CD4-positive, alpha-beta T cell treated with Interferon alpha-2 for 1 hour (primary cell): ENCODE measurements around the gene ZP4.
"Not testable (repeated sequence)": the region's sequence is repeated elsewhere in the genome, so short reads cannot be mapped to it uniquely, and the experiment has no call there.

Experiments
- DNase-seq, 2 donors: peaks; one replicate each; pipeline ENCODE4 v3.0.0-alpha.2; 2020 to 2022

ZP4 gene

DNA sequence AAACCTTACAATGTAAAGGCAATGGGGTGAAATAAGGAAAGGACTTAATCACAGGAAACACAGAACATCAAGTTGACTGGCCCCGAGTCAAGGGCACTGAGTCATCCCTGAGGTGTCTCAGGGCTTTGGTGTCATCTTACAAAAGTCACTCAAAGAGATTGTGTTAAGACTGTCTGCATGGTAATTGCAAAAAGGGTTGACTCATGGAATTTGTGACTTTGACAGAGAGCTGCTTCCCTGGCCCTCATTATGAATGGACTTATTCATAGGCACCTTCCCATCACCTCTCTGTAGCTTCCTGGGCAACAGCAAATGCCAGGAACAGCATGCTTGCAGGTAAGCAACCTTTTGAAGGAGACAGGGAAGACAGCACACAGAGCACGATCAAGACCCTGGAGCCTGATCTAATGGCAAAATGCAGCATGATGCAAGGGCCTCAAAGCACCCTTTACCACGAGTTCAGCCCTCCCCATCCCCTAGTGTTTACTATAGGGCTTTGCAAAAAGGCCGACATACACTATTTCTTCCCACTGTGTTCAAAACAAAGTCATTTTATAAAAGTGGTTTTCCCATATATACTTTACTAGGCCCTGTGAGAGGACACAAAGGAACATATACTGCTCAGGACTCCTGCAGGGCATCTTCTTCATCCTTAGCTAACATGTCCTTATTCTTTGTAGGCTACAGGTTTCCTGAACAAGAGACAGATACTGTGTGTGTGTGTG is 17.1 kb downstream of the ZP4 start:
- DNase-seq = no peak

DNA sequence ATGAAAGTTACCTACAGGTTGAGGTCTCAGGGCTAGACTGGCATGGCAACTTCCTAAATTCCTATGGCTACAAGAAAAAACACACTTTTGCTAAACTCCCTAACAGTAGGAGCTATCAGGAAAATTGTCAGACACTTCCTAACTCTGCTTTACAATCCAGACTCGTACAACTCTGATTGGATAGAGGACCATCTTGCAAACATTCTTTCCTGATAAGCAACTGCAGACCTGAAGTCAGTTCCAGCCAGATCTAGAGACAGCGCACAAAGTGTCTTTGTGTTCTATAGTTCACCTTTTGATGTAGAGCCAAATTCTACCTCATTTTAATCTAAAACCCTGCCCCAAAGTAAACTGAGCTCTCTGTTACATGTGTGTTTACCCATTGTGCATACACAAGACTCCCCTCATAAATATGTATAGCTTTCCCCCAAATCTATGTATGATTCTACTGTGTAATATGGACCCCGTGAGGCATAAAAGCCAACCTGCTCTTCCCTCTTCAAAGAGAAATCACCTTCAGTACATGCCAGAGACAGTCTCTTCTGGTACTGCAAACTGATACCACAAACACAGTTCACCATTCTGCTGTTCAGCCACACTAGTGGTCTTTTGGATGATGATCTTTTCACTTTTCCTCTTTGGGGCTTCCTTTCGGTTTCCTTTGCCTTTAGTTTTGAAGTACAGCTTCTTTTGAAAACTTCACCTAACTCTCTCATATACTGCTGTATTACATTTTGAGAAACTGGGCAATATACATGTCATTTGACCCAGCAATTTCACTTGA is 21.7 kb downstream of the ZP4 start:
- DNase-seq = no peak

DNA sequence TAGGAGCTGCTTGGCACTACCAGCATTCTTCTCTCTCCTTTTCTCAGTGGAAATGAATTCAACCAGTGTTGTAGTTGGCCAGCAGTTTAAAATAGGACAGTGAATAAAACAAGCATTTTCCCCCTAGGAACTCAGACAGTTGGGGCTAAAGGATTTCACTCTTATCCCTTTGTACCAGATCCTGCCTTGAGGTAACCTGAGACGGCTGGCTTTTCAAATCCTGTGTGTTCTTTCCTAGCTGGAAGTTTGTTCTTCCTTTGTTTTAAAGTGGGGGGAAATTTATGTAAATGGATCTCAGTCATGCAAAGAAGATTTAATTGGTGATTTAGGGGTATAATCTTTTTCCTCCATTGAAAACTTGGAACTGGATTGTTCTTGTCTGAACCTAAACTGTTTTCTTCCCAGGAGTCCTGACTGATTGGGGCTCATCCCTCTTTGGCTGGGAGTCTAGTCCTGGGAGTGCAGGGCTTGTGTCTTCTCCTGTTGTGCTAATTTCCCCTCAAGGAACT is 23.3 kb downstream of the ZP4 start:
- DNase-seq = no peak

DNA sequence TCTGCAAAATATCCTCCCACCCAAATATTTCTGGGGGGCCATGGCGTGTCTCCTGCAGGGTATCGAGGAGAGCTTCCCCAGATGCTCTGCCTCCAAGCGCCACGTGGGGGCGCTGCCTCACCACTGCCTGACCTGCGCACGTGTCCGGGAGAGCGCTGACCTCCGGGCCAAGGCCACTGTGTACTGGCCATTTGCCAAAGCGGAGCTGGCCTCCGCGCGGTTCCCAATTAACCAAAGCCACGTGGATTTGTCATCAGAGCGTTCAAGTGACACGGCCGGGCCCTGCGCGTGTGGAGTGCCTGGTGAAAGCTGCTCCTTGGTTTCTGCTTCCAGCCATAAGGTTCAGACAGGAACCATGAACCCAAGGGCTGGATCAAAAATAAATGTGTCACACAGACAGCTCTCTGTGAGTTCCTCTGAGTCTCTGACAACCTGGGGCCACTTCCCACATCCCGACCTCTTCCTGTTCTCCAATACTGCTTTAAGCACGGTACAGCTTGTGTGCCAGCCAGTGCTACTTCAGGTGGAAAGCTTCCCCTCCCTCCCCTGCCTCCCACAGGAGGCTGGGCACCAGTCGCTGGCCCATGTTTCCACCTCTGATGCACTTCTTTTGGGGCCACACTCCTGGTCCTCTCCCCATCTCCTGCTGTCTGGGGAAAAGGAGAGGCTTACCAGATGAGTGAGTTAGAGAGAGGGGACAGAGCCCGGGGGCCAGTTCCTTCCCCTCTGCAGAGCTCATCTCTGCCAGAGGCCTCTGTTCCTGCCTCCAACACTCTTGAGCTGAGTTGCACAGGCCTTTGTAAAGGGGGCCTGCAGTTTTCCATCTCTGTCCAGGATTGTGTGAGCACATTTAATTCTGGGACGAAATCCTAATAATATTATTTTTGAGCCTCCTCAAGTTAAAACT is 26.1 kb downstream of the ZP4 start:
- DNase-seq = peak; percentile 10 to 17

DNA sequence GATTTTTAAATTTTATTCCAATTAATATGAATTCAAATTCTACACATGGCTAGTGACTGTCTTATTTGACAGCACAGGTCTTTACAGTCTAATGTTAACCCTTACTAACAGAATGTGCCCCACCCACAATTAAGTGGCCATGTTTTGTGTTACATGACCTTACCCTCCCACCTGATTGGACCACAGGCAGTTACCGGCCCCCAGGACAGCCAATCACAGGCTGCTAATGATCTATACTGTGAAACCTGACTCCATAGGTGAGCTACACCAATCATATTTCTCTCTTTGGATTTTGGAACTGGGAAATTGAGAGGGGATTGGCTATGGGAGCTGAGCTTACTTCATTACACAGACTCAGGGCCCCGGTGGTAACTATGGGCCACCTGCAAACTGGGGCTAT is 27.5 kb downstream of the ZP4 start:
- DNase-seq = no peak

DNA sequence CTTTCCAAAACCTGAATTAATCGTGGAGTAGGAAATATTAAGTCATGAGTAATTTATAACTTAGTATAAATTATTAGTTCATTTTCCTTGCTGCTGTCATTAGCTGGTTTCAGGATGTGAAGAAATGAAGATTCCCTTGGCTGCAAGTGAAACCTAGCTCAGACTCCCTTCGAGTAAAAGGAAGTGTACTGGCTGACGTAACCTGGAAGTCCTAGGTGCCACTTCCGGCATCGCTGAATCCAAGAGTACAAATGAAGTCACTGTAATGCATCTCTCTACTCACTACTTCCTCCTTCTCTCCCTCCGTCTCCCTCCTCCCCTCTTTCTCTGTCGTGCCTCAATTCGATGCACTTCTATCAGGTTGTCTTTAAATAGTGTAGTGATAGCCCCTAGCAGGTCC is 28.8 kb downstream of the ZP4 start:
- no peak for DNase-seq

DNA sequence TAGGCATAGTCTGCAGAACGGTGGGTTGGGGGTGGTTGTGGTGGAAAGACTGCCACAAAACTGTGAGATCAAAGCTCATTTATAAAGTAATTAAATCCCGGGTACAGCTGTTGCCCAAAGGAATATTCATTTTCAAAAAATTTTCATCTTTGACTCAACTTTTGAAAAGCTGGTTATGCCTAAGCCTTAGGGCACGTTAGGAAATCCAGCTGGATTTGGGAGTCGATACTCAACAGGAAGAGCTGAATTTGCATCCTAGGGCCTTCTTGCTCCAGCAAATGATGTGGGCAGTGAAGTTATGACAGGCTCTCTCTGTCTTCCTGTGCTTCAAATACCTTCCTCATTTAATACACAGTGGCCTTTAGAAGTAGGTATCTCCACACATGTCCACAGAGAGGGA is 31.7 kb downstream of the ZP4 start:
- no peak for DNase-seq

DNA sequence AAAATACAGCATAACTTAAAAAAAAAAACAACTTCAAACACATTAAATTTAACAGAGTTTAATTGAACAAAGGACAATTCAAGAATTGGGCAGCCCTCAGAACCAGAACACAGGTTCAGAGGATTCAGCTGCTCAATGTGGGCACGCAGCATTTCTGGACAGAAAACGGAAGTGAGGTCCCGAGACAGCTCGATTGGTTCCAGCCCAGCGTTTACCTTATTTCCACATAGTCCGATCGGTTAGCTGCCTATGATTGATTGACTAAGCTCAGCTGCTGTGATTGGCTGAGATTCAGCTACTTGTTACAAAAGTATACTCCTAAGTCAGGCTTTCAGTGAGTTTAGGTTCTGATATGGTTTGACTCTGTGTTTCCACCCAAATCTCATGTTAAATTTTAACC is 33.3 kb downstream of the ZP4 start:
- DNase-seq = no peak

DNA sequence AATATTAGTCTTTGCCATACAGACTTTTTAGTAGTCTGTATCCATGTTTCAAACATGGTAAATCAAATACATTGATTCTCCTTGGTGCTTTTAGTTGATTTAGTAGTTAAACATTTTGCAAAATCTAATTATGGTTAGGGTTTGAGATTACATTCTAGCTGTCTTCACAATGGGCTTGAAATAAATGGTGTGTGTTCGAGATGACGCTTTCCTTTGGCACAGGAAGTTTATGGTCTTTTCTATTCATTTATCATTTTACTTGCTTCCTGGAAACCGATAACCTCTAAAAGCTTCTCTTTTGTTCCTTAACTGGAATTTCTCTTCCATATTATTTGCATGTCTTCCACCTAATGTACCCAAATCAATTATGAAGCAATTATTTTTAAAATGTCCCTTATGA is 38.4 kb downstream of the ZP4 start:
- DNase-seq = no peak

DNA sequence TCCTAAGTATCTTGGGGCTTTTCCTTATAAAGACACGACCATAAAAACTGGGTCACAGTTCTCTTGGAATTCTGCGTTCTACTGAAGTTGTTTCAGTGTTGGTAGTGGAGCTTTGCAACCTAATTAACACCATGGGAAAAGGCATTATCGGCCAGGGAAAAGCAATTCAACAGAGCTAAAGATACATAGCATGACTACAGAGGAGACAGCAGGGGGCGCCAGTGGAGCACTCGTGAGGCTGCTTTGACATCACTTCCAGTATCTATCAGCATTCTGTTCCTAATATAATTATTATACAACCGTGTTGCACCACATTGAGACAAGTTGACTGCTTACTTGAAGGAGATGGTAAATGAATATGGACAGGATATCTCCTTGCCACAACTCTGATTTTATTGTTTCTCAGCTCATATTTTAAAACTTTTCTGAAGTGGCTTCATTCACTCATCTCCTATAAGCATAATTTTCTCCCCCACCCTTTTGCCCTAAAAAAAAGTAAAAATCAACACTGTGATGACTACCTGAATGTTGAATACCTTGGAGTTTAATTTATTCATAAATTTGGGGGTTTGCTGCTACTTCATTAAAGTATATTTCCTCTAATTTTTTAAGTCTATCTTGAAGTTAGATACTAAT is 39.4 kb downstream of the ZP4 start:
- no peak for DNase-seq

DNA sequence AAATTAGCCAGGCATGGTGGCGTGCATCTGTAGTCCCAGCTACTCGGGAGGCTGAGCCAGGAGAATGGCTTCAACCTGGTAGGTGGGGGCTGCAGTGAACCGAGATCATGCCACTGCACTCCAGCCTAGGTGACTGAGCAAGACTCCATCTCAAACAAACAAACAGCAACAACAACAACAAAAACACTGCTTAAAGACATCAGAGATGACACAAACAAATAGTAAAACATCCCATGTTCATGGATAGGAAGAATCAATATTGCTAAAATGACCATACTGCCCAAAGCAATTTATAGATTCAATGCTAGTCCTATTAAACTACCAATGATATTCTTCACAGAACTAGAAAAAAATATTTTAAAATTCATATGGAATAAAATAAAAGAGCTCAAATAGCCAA is 47.2 kb downstream of the ZP4 start:
- not testable (repeated sequence) for DNase-seq

DNA sequence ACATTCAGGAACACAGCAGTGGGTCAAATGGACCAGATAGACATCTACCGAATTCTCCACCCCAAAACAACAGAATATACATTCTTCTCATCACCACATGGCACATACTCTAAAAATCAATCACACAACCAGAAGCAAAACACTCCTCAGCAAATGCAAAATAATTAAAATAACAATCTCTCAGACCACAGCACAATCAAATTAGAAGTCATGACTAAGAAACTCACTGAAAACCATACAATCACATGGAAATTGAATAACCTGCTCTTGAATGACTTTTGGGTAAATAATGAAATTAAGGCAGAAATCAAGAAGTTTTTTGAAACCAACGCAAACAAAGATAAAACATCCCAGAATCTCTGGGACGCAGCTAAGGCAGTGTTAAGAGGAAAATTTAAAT is 49.2 kb downstream of the ZP4 start:
- DNase-seq = no peak

DNA sequence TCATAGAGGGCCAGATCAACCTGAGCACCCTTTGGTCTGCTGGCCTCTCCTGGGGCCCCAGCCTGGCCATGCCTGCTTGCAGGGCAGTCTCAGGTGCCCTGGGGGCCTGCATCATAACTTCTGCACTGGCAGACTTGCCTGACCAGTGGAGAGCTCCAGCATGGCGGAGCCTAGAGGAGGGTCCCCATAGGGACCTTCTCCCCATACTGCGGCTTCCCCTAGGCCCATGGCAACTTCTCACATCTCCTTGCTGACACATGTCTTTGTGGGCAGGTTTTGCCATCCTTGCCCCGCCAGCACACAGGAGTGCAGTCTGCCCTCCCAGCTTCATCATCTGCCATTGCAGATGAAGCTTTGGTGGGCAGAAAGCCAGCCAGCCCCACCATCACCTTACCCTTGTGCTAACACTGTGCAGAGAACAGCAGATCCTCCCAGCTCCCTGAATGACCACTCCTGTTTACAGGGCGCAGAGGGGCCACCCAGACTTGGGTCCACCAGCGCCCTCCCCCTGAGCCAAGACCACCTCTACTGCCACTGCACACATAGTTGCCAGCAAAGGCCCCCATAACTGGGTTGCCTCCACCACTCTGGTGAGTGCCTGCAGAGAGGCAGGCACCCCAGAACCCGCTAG is 51.7 kb downstream of the ZP4 start:
- no peak for DNase-seq

DNA sequence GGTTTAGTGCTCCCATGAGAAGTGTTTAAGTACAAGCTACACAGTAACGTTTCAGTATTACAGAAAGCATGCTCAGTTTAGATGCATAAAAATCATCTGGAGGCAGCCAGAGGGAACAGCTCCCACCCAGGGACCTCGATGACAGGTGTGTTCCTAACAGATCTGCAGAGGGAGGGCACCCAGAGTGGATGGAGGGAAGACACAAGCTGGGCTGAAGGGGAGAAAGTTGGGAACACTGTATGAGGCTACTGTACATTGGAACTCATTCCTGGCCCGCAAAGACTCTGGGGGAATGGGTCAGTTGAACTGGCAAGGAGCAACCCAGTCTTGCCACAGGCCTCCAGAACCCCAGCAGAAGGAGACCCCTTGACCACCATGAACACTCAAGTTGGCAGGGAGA is 52.4 kb downstream of the ZP4 start:
- no peak for DNase-seq

DNA sequence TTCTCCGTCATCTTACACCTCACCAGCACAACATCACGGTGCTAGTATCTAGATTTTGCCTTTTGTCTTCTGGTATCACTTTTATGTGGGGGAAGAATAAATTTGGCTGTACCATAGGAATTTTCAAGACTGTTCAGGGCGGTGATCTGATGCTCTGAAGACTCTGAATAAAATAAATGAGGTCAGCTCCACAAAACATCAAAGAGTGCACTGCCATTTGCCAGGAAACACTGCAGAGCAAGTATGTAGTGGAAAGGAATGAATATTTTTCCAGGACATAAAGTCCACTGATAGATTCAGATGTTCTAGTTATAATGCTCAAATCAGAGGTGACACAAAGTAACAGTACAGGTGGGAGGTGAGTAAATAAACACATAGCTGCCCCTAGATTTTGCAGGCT is 56.3 kb downstream of the ZP4 start:
- no peak for DNase-seq

DNA sequence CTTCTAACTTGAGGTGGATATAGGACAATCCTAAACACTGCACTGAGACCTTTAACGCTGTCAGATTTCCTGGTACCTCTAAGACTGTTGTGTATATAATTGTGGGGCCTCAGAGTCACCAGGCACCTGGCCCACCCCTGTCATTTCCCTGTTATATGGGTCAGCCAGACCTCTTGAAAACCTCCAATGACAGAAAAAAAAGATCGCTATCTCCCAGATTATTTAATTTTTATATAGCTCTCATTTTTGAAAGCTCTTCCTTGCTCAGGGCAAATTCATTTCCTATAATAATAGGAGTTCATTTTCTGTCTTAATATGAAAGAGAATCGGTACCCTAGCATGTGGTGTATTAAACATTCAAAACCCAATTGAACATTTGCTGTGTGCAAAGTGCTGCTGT is 56.7 kb downstream of the ZP4 start:
- no peak for DNase-seq

DNA sequence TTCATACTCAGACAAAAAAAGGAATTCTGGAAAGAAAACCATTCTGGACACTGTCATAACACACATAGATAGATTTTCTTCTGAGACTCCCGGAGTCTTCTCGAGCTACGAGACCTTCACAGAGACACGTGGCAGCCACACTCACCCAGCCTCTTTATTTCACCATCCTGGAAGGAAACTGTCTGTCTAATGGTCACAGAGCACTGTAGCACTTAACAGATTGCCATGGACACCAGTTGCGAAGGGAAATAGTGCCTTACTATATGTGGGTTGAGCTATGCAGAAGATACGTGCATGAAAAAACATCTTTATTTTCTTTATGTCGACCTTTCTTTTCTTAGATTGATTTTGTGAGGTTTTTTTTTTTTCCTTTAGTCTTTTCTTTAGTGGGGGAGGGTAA is 57.9 kb downstream of the ZP4 start:
- no peak for DNase-seq
